Measurements from ENCODE around the gene SFXN5. TPM values are rescaled to one million over a fixed set of nuclear protein-coding genes. Genes with fewer than 3 reads are reported as not detected.

SFXN5 gene
- total RNA-seq, 1 donor from 2014 or later, result 21.8 TPM

- peaks cover 5% of the 10 kb centered on the region for H3K27me3 Mint-ChIP-seq (ENCODE audit: low read depth)
- H3K36me3 Mint-ChIP-seq (ENCODE audit: low read depth), result no peaks in the 10 kb centered on the region
- H3K9me3 Mint-ChIP-seq, result no peaks in the 10 kb centered on the region
- H3K4me1 Mint-ChIP-seq, result no peaks in the 10 kb centered on the region
- TF ChIP-seq CTCF (conservative IDR thresholded peaks at IDR 0.05), result no peak
- H3K27ac Mint-ChIP-seq (ENCODE audit: unreplicated experiment), result no peak overlapping the region
- no peak for DNase-seq (ENCODE audit: low read depth, low spot score)
- H3K4me3 Mint-ChIP-seq, result no peak overlapping the region
These were observed 123.3 kb downstream of the SFXN5 start for GRCh38 chr2:72947952-72948830.

- no peaks in the 10 kb centered on the region for H3K4me1 Mint-ChIP-seq
- no peak overlapping the region for H3K4me3 Mint-ChIP-seq
- no peaks in the 10 kb centered on the region for H3K27me3 Mint-ChIP-seq (ENCODE audit: low read depth)
- DNase-seq (ENCODE audit: low read depth, low spot score), result no peak
- H3K9me3 Mint-ChIP-seq, result no peaks in the 10 kb centered on the region
- TF ChIP-seq CTCF (conservative IDR thresholded peaks at IDR 0.05), result no peak
- H3K36me3 Mint-ChIP-seq (ENCODE audit: low read depth), result no peaks in the 10 kb centered on the region
- H3K27ac Mint-ChIP-seq (ENCODE audit: unreplicated experiment), result no peak overlapping the region
These were observed 125.0 kb downstream of the SFXN5 start for GRCh38 chr2:72946466-72946865.

GRCh38 chr2:72945450-72946019 lies 126.0 kb downstream of the SFXN5 start:
- H3K36me3 Mint-ChIP-seq (ENCODE audit: low read depth), result no peaks in the 10 kb centered on the region
- H3K4me1 Mint-ChIP-seq, result no peaks in the 10 kb centered on the region
- TF ChIP-seq CTCF (conservative IDR thresholded peaks at IDR 0.05), result no peak
- H3K27me3 Mint-ChIP-seq (ENCODE audit: low read depth), result no peaks in the 10 kb centered on the region
- no peaks in the 10 kb centered on the region for H3K9me3 Mint-ChIP-seq
- no peak overlapping the region for H3K27ac Mint-ChIP-seq (ENCODE audit: unreplicated experiment)
- no peak overlapping the region for H3K4me3 Mint-ChIP-seq
- no peak for DNase-seq (ENCODE audit: low read depth, low spot score)

- H3K27me3 Mint-ChIP-seq (ENCODE audit: low read depth), result no peaks in the 10 kb centered on the region
- H3K4me3 Mint-ChIP-seq, result no peak overlapping the region
- H3K36me3 Mint-ChIP-seq (ENCODE audit: low read depth), result no peaks in the 10 kb centered on the region
- no peaks in the 10 kb centered on the region for H3K9me3 Mint-ChIP-seq
- TF ChIP-seq CTCF (conservative IDR thresholded peaks at IDR 0.05), result no peak
- DNase-seq (ENCODE audit: low read depth, low spot score), result no peak
- H3K4me1 Mint-ChIP-seq, result no peaks in the 10 kb centered on the region
- peak overlapping the region; percentile 43 for H3K27ac Mint-ChIP-seq (ENCODE audit: unreplicated experiment)
These were observed 126.6 kb downstream of the SFXN5 start for GRCh38 chr2:72944804-72945449.

GRCh38 chr2:72943540-72944395 lies 127.7 kb downstream of the SFXN5 start:
- Mint-ChIP-seq H3K4me3 (no peak overlapping the region), H3K36me3 (ENCODE audit: low read depth) (no peaks in the 10 kb centered on the region), H3K9me3 (no peaks in the 10 kb centered on the region), H3K27ac (ENCODE audit: unreplicated experiment) (no peak overlapping the region), H3K4me1 (no peaks in the 10 kb centered on the region), H3K27me3 (ENCODE audit: low read depth) (no peaks in the 10 kb centered on the region)
- DNase-seq (ENCODE audit: low read depth, low spot score), result no peak
- TF ChIP-seq CTCF (conservative IDR thresholded peaks at IDR 0.05), result no peak

All from neural crest cell (in vitro differentiated cells).